ENCODE results near the gene SLC4A9.

Gene SLC4A9

DNA sequence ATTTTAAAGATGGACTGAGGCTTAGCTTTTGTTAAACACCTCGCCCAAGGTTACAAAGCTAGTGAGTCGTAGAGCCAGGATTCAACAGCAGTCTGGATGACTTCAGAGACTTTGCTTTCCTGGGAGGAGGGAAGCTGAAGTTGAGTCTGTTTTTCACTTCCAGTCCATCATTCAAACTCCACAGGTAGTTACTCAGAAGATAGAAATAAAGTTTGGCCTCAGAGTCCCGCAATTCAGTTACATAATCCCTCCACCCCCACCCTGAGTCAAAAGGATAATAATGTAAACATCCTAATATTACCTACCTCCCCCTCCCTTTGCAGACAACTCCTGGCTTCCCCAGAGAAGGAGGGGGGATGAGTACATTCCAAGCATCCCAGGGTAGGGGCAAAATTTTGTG is 21.7 kb upstream of the SLC4A9 start:
- H2BK5ac ChIP-seq (ENCODE audit: low read length): no peak overlapping the region
- no peak overlapping the region for H2AFZ ChIP-seq (ENCODE audit: low read length)
- H3K4me3 ChIP-seq (ENCODE audit: low read length in 2 of 2): no peak overlapping the region
- no peaks in the 10 kb centered on the region for H3K4me1 ChIP-seq (ENCODE audit: control insufficient read depth in 2 of 2, insufficient read depth in 1 of 2, low read depth in 1 of 2, low read length in 2 of 2)
- peaks cover 4 to 8% of the 10 kb centered on the region in 2 donors for H3K36me3 ChIP-seq (replicated peaks in 1 of 2; ENCODE audit: control insufficient read depth in 2 of 2, insufficient read depth in 2 of 2, low read length in 2 of 2)
- H3K4ac ChIP-seq (ENCODE audit: low read length): no peak overlapping the region
- H3K18ac ChIP-seq (ENCODE audit: low read length): no peak overlapping the region
- H2BK12ac ChIP-seq (ENCODE audit: low read length): no peak overlapping the region
- H3K27me3 ChIP-seq (ENCODE audit: control insufficient read depth in 3 of 3, insufficient read depth in 3 of 3, low read depth in 1 of 3, low read length in 3 of 3): no peaks in the 10 kb centered on the region
- H4K91ac ChIP-seq (ENCODE audit: low read depth, low read length, poor library complexity): no peak overlapping the region
- no peak overlapping the region for H3K27ac ChIP-seq (replicated peaks; ENCODE audit: low read length)
- no peak overlapping the region for H3K23ac ChIP-seq (ENCODE audit: low read depth, low read length, poor library complexity)
- H4K8ac ChIP-seq (ENCODE audit: low read depth, low read length): no peak overlapping the region
- H2AK5ac ChIP-seq (ENCODE audit: low read depth, low read length): no peak overlapping the region
- no peaks in the 10 kb centered on the region for H3K9me3 ChIP-seq (replicated peaks in 1 of 2; ENCODE audit: control insufficient read depth in 2 of 2, insufficient read depth in 1 of 2, low read depth in 1 of 2, low read length in 2 of 2)
- H3K9ac ChIP-seq (ENCODE audit: low read depth, low read length, poor library complexity): no peak overlapping the region
- no peak overlapping the region for H2BK120ac ChIP-seq (ENCODE audit: low read depth, low read length)
- no peak overlapping the region for H2BK15ac ChIP-seq (ENCODE audit: low read length)
- WGBS, 2 donors (ENCODE audit: extremely low coverage in 2 of 2, insufficient read length in 2 of 2, insufficient replicate concordance in 1 of 2): no CpG with 5 or more reads among the region's 3 CpGs
- no peak overlapping the region for H3K14ac ChIP-seq (ENCODE audit: low read length)
- no peaks in the 10 kb centered on the region for H3K79me1 ChIP-seq (ENCODE audit: low read depth, low read length)
- no peak overlapping the region for H3K4me2 ChIP-seq (ENCODE audit: insufficient read depth, low read length, poor library complexity, severe bottlenecking)
- no peak for DNase-seq (ENCODE audit: low spot score)

DNA sequence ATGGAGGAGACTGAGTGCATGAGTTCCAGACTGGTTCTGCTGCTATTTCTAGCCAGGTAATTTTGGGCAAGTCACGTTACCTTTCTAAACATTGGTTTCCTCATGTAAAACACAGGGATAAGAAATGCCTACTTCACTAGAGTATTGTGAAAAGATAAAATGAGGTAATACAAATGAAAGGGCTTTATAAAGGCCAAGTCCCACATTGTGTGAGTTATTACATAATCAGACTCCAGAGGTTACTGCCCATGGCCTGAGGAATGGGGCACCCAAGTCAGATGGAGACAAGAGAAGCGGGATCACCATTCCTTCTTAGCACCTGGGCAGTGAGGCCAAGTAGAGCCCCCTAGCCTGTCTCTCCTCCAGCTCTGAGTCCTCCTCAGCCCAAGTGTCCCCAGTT is 21.1 kb upstream of the SLC4A9 start:
- Histone ChIP-seq H2AK5ac (ENCODE audit: low read depth, low read length) (no peak overlapping the region), H2AFZ (ENCODE audit: low read length) (no peak overlapping the region), H3K79me1 (ENCODE audit: low read depth, low read length) (no peaks in the 10 kb centered on the region), H3K27ac (replicated peaks; ENCODE audit: low read length) (no peak overlapping the region), H3K27me3 (ENCODE audit: control insufficient read depth in 3 of 3, insufficient read depth in 3 of 3, low read depth in 1 of 3, low read length in 3 of 3) (no peaks in the 10 kb centered on the region), H3K36me3 (replicated peaks in 1 of 2; ENCODE audit: control insufficient read depth in 2 of 2, insufficient read depth in 2 of 2, low read length in 2 of 2) (peaks cover 4 to 7% of the 10 kb centered on the region in 2 donors), H3K4me3 (ENCODE audit: low read length in 2 of 2) (no peak overlapping the region), H4K8ac (ENCODE audit: low read depth, low read length) (no peak overlapping the region), H3K4me2 (ENCODE audit: insufficient read depth, low read length, poor library complexity, severe bottlenecking) (no peak overlapping the region), H2BK5ac (ENCODE audit: low read length) (no peak overlapping the region), H3K9me3 (replicated peaks in 1 of 2; ENCODE audit: control insufficient read depth in 2 of 2, insufficient read depth in 1 of 2, low read depth in 1 of 2, low read length in 2 of 2) (no peaks in the 10 kb centered on the region), H3K4me1 (ENCODE audit: control insufficient read depth in 2 of 2, insufficient read depth in 1 of 2, low read depth in 1 of 2, low read length in 2 of 2) (no peaks in the 10 kb centered on the region), H3K23ac (ENCODE audit: low read depth, low read length, poor library complexity) (no peak overlapping the region), H3K18ac (ENCODE audit: low read length) (no peak overlapping the region), H3K4ac (ENCODE audit: low read length) (no peak overlapping the region), H3K14ac (ENCODE audit: low read length) (no peak overlapping the region), H3K9ac (ENCODE audit: low read depth, low read length, poor library complexity) (no peak overlapping the region), H2BK15ac (ENCODE audit: low read length) (no peak overlapping the region), H4K91ac (ENCODE audit: low read depth, low read length, poor library complexity) (no peak overlapping the region), H2BK12ac (ENCODE audit: low read length) (no peak overlapping the region), H2BK120ac (ENCODE audit: low read depth, low read length) (no peak overlapping the region)
- WGBS, 2 donors (ENCODE audit: extremely low coverage in 2 of 2, insufficient read length in 2 of 2, insufficient replicate concordance in 1 of 2): no CpG with 5 or more reads among the region's 2 CpGs
- no peak for DNase-seq (ENCODE audit: low spot score)

DNA sequence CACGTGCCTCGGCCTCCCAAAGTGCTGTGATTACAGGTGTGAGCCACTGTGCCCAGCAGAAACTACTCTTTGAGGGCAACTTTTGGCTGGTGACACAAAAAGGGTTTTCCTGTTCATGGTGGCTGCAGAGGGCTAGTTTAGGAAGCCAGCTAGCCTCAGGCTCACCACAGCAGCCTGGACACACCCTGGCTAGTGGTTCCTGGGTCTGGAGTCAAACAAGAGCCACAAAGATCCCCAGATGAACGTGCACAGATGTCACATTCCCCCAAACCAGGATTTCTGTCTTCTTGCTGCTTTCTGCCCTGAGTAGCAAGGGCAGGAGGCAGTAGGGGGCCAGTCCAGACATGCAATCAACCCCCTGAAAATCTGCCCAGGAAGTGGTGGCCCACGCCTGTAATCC is 20.4 kb upstream of the SLC4A9 start:
- Histone ChIP-seq H3K4ac (ENCODE audit: low read length) (no peak overlapping the region), H3K27ac (replicated peaks; ENCODE audit: low read length) (no peak overlapping the region), H3K79me1 (ENCODE audit: low read depth, low read length) (no peaks in the 10 kb centered on the region), H3K14ac (ENCODE audit: low read length) (no peak overlapping the region), H3K4me3 (ENCODE audit: low read length in 2 of 2) (no peak overlapping the region), H3K27me3 (ENCODE audit: control insufficient read depth in 3 of 3, insufficient read depth in 3 of 3, low read depth in 1 of 3, low read length in 3 of 3) (no peaks in the 10 kb centered on the region), H3K23ac (ENCODE audit: low read depth, low read length, poor library complexity) (no peak overlapping the region), H3K9ac (ENCODE audit: low read depth, low read length, poor library complexity) (peak overlapping the region; percentile 9), H2BK120ac (ENCODE audit: low read depth, low read length) (no peak overlapping the region), H3K4me1 (ENCODE audit: control insufficient read depth in 2 of 2, insufficient read depth in 1 of 2, low read depth in 1 of 2, low read length in 2 of 2) (no peaks in the 10 kb centered on the region), H2BK12ac (ENCODE audit: low read length) (no peak overlapping the region), H4K8ac (ENCODE audit: low read depth, low read length) (no peak overlapping the region), H3K4me2 (ENCODE audit: insufficient read depth, low read length, poor library complexity, severe bottlenecking) (no peak overlapping the region), H2BK15ac (ENCODE audit: low read length) (no peak overlapping the region), H3K18ac (ENCODE audit: low read length) (no peak overlapping the region), H2AK5ac (ENCODE audit: low read depth, low read length) (no peak overlapping the region), H2BK5ac (ENCODE audit: low read length) (no peak overlapping the region), H3K9me3 (replicated peaks in 1 of 2; ENCODE audit: control insufficient read depth in 2 of 2, insufficient read depth in 1 of 2, low read depth in 1 of 2, low read length in 2 of 2) (no peaks in the 10 kb centered on the region), H4K91ac (ENCODE audit: low read depth, low read length, poor library complexity) (no peak overlapping the region), H2AFZ (ENCODE audit: low read length) (no peak overlapping the region), H3K36me3 (replicated peaks in 1 of 2; ENCODE audit: control insufficient read depth in 2 of 2, insufficient read depth in 2 of 2, low read length in 2 of 2) (peaks cover 2 to 7% of the 10 kb centered on the region in 2 donors)
- no CpG with 5 or more reads among the region's 4 CpGs for WGBS, 2 donors (ENCODE audit: extremely low coverage in 2 of 2, insufficient read length in 2 of 2, insufficient replicate concordance in 1 of 2)
- no peak for DNase-seq (ENCODE audit: low spot score)

DNA sequence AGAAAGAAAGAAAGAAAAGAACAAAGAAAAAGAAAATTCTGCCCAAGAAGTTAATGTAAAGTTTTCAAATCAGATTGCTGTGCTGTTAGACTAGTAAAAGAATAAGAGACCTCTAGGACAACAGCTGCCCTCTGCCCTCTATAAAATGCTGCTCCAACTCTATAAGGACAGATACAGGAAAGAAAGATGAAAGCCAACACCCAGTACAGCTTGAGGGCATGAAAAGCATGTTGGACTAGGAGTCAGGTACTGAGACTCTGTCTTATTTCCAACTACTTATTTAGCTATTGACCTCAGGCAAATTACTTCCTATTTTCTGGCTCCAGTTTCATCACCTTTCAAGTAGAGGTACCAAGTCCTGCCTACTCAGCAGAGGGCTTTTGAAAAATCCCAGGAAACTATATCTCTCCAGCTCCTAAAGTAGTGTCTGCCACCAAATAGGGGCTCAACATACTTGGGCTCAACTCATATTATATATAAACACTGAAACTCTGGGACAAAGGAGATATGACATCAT is 19.3 kb upstream of the SLC4A9 start:
- Histone ChIP-seq H3K36me3 (replicated peaks in 1 of 2; ENCODE audit: control insufficient read depth in 2 of 2, insufficient read depth in 2 of 2, low read length in 2 of 2) (peaks cover 2% of the 10 kb centered on the region in 2 donors), H4K8ac (ENCODE audit: low read depth, low read length) (no peak overlapping the region), H3K79me1 (ENCODE audit: low read depth, low read length) (no peaks in the 10 kb centered on the region), H3K4ac (ENCODE audit: low read length) (no peak overlapping the region), H2BK15ac (ENCODE audit: low read length) (no peak overlapping the region), H2BK120ac (ENCODE audit: low read depth, low read length) (no peak overlapping the region), H2BK12ac (ENCODE audit: low read length) (no peak overlapping the region), H3K9ac (ENCODE audit: low read depth, low read length, poor library complexity) (no peak overlapping the region), H3K18ac (ENCODE audit: low read length) (no peak overlapping the region), H3K23ac (ENCODE audit: low read depth, low read length, poor library complexity) (no peak overlapping the region), H3K4me3 (ENCODE audit: low read length in 2 of 2) (no peak overlapping the region), H3K4me2 (ENCODE audit: insufficient read depth, low read length, poor library complexity, severe bottlenecking) (no peak overlapping the region), H3K4me1 (ENCODE audit: control insufficient read depth in 2 of 2, insufficient read depth in 1 of 2, low read depth in 1 of 2, low read length in 2 of 2) (peaks cover 0 to 4% of the 10 kb centered on the region in 2 donors), H2AFZ (ENCODE audit: low read length) (no peak overlapping the region), H3K9me3 (replicated peaks in 1 of 2; ENCODE audit: control insufficient read depth in 2 of 2, insufficient read depth in 1 of 2, low read depth in 1 of 2, low read length in 2 of 2) (no peaks in the 10 kb centered on the region), H3K27ac (replicated peaks; ENCODE audit: low read length) (no peak overlapping the region), H4K91ac (ENCODE audit: low read depth, low read length, poor library complexity) (no peak overlapping the region), H3K27me3 (ENCODE audit: control insufficient read depth in 3 of 3, insufficient read depth in 3 of 3, low read depth in 1 of 3, low read length in 3 of 3) (no peaks in the 10 kb centered on the region), H2BK5ac (ENCODE audit: low read length) (no peak overlapping the region), H3K14ac (ENCODE audit: low read length) (no peak overlapping the region), H2AK5ac (ENCODE audit: low read depth, low read length) (no peak overlapping the region)
- no peak for DNase-seq (ENCODE audit: low spot score)

Measured in neuronal stem cell (in vitro differentiated cells).